K562 (cell line): Measurements from ENCODE around the gene LRRK1. TPM values are rescaled to one million over a fixed set of nuclear protein-coding genes. Genes with fewer than 3 reads are reported as not detected.

Experiments
- ATAC-seq: fragments of 200-7000 bp; cut with Tn5 transposase; 3 replicates; pipeline ENCODE4 v1.9.1; 2020; ENCODE audit warnings: moderate library complexity
- BruUV-seq: library from RNA; stranded (reverse); fragments of 400-500 nt; replicated peaks from 2 replicates; lab custom pipeline; 2021; lab: Mats Ljungman, UMichigan
- CTCF ChIA-PET: fragments of 300-600 bp; formaldehyde crosslinking; extraction: SDS; loops from one replicate; lab custom pipeline; 2021; ENCODE audit warnings: low intra/inter-chr PET ratio; lab: Yijun Ruan, JAX
- POLR2A ChIA-PET: fragments of 300-600, 350-650 bp; sonication (Branson Sonifier 250); formaldehyde crosslinking; extraction: SDS; loops from one replicate; lab custom pipeline; 2021; ENCODE audit warnings: antibody characterized with exemption, inconsistent platforms; lab: Yijun Ruan, JAX
- DNase-seq, 4 experiments: peaks; one replicate each; pipeline versions ENCODE4 v3.0.0 to v3.0.0-alpha.2; 2011 to 2018; ENCODE audit warnings: low spot score in 3 of 4, mixed read lengths in 3 of 4; ENCODE audit errors: extremely low read depth in 1 of 4
- FAIRE-seq: peaks from 2 replicates; lab custom pipeline; 2011; peaks lifted over from hg19 to GRCh38; lab: Jason Lieb, UNC
- H2AFZ ChIP-seq: 2 replicates; pipeline ENCODE4 v1.6.0; 2011; ENCODE audit warnings: low read depth, low read length, control low read depth, inconsistent platforms
- H3K27ac ChIP-seq: fragments of 200-600 bp; 3 replicates; pipeline ENCODE4 v1.8.0; 2011; ENCODE audit warnings: low read depth, mild to moderate bottlenecking, control low read depth, inconsistent platforms, low read length, moderate library complexity, mixed read lengths; ENCODE audit errors: extremely low read depth
- H3K27me3 ChIP-seq, 2 experiments: fragments of 300-600 bp in 1 of 2; 2 replicates in 1 of 2; 3 replicates in 1 of 2; pipeline versions ENCODE4 v1.6.0 to v1.8.0; 2011; ENCODE audit warnings: inconsistent platforms in 2 of 2, low read length in 2 of 2, mild to moderate bottlenecking in 1 of 2, mixed read lengths in 1 of 2, moderate library complexity in 1 of 2; ENCODE audit not compliant: control insufficient read depth in 2 of 2, insufficient read depth in 2 of 2
- H3K36me3 ChIP-seq: fragments of 300-600 bp; 3 replicates; pipeline ENCODE4 v1.8.0; 2011; ENCODE audit warnings: mild to moderate bottlenecking, low read length, inconsistent platforms; ENCODE audit not compliant: control insufficient read depth, insufficient read depth
- H3K4me1 ChIP-seq, 2 experiments: fragments of 200-600 bp in 1 of 2; replicated peaks in 1 of 2; 2 replicates in 1 of 2; 3 replicates in 1 of 2; pipeline versions ENCODE4 v1.5.1 to v1.8.0; 2011; ENCODE audit warnings: inconsistent platforms in 2 of 2, low read length in 2 of 2, mild to moderate bottlenecking in 1 of 2, mixed read lengths in 1 of 2, moderate library complexity in 1 of 2; ENCODE audit not compliant: control insufficient read depth in 2 of 2, insufficient read depth in 2 of 2
- H3K4me2 ChIP-seq: 2 replicates; pipeline ENCODE4 v1.6.1; 2011; ENCODE audit warnings: low read length, control low read depth, inconsistent platforms, mixed read lengths; ENCODE audit not compliant: insufficient read depth
- H3K4me3 ChIP-seq: fragments of 200-600 bp; sonication (generic), shearing (Covaris generic); 2 replicates; pipeline ENCODE4 v1.5.1; 2016; ENCODE audit warnings: control low read depth, inconsistent platforms
- H3K79me2 ChIP-seq: fragments of 200-600 bp; 3 replicates; pipeline ENCODE4 v1.8.0; 2011; ENCODE audit warnings: low read length, inconsistent platforms; ENCODE audit not compliant: control insufficient read depth, insufficient read depth
- H3K9ac ChIP-seq, 2 experiments: 2 replicates each; pipeline versions ENCODE4 v1.6.0 to v1.6.1; 2011; ENCODE audit warnings: low read depth in 2 of 2, low read length in 2 of 2, control low read depth in 1 of 2, inconsistent platforms in 1 of 2, mild to moderate bottlenecking in 1 of 2, mixed read lengths in 1 of 2; ENCODE audit not compliant: insufficient read depth in 1 of 2
- H3K9me1 ChIP-seq: one replicate; pipeline ENCODE4 v1.6.0; 2011; ENCODE audit warnings: inconsistent platforms, mild to moderate bottlenecking, low read length, moderate library complexity; ENCODE audit not compliant: control insufficient read depth, insufficient read depth
- H3K9me3 ChIP-seq: replicated peaks from 2 replicates; pipeline ENCODE4 v1.5.1; 2011; ENCODE audit warnings: low read depth, low read length, inconsistent platforms; ENCODE audit not compliant: control insufficient read depth, insufficient read depth
- H4K20me1 ChIP-seq: replicated peaks from 2 replicates; pipeline ENCODE4 v1.6.1; 2011; ENCODE audit warnings: low read length, inconsistent platforms, mixed read lengths; ENCODE audit not compliant: control insufficient read depth, insufficient read depth
- HNRNPK ChIP-seq: fragments of 200-400 bp; formaldehyde crosslinking; IDR thresholded peaks from one replicate; pipeline ENCODE4 v1.6.1; 2018; ENCODE audit warnings: mild to moderate bottlenecking, low read depth, low read length; ENCODE audit not compliant: poor library complexity, severe bottlenecking
- IRF2 ChIP-seq: sonication (generic); formaldehyde crosslinking; IDR thresholded peaks from 2 replicates; pipeline ENCODE4 v1.8.1; 2022; ENCODE audit warnings: mild to moderate bottlenecking, missing genetic modification reagents
- KDM1A ChIP-seq, 2 experiments: fragments of 450-650 bp; IDR thresholded peaks; 2 replicates each; pipeline ENCODE4 v1.6.1; 2016; ENCODE audit warnings: mild to moderate bottlenecking in 2 of 2
- MCM7 ChIP-seq, 2 experiments: fragments of 450-650 bp; IDR thresholded peaks; 2 replicates each; pipeline ENCODE4 v1.6.1; 2016 to 2018
- MTA3 ChIP-seq: fragments of 450-650 bp; formaldehyde crosslinking; IDR thresholded peaks from 2 replicates; pipeline ENCODE4 v1.6.1; 2017; ENCODE audit warnings: mild to moderate bottlenecking, borderline replicate concordance
- RBM39 ChIP-seq: fragments of 200-400 bp; formaldehyde crosslinking; optimal IDR thresholded peaks from 2 replicates; pipeline ENCODE3; 2018; ENCODE audit warnings: low read depth, low read length
- RFX7 ChIP-seq: fragments of 250-450 bp; sonication (Bioruptor Pico); IDR thresholded peaks from 2 replicates; pipeline ENCODE4 v1.5.1; 2021; ENCODE audit warnings: mild to moderate bottlenecking
- SMARCE1 ChIP-seq: fragments of 450-650 bp; IDR thresholded peaks from 2 replicates; pipeline ENCODE4 v1.7.1; 2016; ENCODE audit warnings: mild to moderate bottlenecking
- SREBF2 ChIP-seq: sonication (generic); formaldehyde crosslinking; IDR thresholded peaks from 2 replicates; pipeline ENCODE4 v1.4.0; 2020; ENCODE audit warnings: mild to moderate bottlenecking, missing genetic modification reagents
- TBP ChIP-seq: optimal IDR thresholded peaks from 2 replicates; pipeline ENCODE3; 2011; ENCODE audit warnings: low read depth, low read length, improper control_type of control experiment
- ZNF184 ChIP-seq: sonication (generic); formaldehyde crosslinking; IDR thresholded peaks from 2 replicates; pipeline ENCODE4 v1.5.0; 2020; ENCODE audit warnings: missing genetic modification reagents
- ZNF583 ChIP-seq: fragments of 250-450 bp; sonication (Bioruptor Pico); IDR thresholded peaks from 2 replicates; pipeline ENCODE4 v1.4.0; 2020
- ZNF586 ChIP-seq: fragments of 450-650 bp; formaldehyde crosslinking; conservative IDR thresholded peaks from 2 replicates; pipeline ENCODE4 v1.4.0; 2020; ENCODE audit warnings: mild to moderate bottlenecking, moderate library complexity
- WGBS: fragments of 100-300 bp; shearing (Covaris generic); methylation state at CpG from one replicate; pipeline ENCODE4 v1.1.6; 2016; ENCODE audit warnings: low coverage, mixed read lengths; ENCODE audit not compliant: insufficient coverage; ENCODE audit errors: missing lambda C conversion rate; 5-methylcytosine and 5-hydroxymethylcytosine counted together
- in situ Hi-C: fragments of 300-500 bp; cut with MboI; formaldehyde crosslinking; loops from 4 replicates; pipeline ENCODE4 v1.15.0; 2018; ENCODE audit warnings: inconsistent platforms, mixed read lengths
- intact Hi-C: fragments of 100-400 bp; cut with micrococcal nuclease; formaldehyde crosslinking; loops from 2 replicates; pipeline ENCODE4 v1.14.2; 2022
- polyA plus RNA-seq, 8 experiments: library from polyadenylated mRNA; depleted of rRNA in 4 of 8; stranded (reverse) in 5 of 8; unstranded in 3 of 8; fragments of >200 nt; fragmentation: Nextera tagmentation in 2 of 8; fragmentation: Illumina TruSeq in 1 of 8; extraction: Ambion mirVana in 2 of 8; extraction: Trizol in 1 of 8; gene quantifications; 2 replicates each; pipeline versions ENCODE4 v1.2.1 to v1.2.3, GENCODE V29; 2011 to 2014; ENCODE audit warnings: inconsistent platforms in 1 of 8, missing spikeins in 1 of 8
- total RNA-seq, 7 experiments: library from RNA; depleted of rRNA in 6 of 7; stranded (reverse); fragments of >200 nt in 6 of 7; fragmentation: Illumina TruSeq in 2 of 7; extraction: Trizol in 2 of 7; gene quantifications; 2 replicates each; pipeline versions ENCODE4 v1.2.1 to v1.2.3, GENCODE V29; 2011 to 2021; ENCODE audit warnings: low replicate concordance in 1 of 7
- TF ChIP-seq, protein P1 (sequence below): sonication (generic); formaldehyde crosslinking; IDR thresholded peaks from 2 replicates; pipeline ENCODE4 v1.8.1; 2023; ENCODE audit warnings: mild to moderate bottlenecking, missing genetic modification reagents, moderate library complexity
- TF ChIP-seq, protein P2 (sequence below): fragments of 450-650 bp; IDR thresholded peaks from 2 replicates; pipeline ENCODE4 v1.6.1; 2016; ENCODE audit warnings: borderline replicate concordance

Gene LRRK1
- total and polyA plus RNA-seq, 9 of the 15 experiments (the other 6 are each of a cell fraction or from before 2014, with no cell fraction given) = 0.01 to 1.5 (median 0.11) TPM

DNA sequence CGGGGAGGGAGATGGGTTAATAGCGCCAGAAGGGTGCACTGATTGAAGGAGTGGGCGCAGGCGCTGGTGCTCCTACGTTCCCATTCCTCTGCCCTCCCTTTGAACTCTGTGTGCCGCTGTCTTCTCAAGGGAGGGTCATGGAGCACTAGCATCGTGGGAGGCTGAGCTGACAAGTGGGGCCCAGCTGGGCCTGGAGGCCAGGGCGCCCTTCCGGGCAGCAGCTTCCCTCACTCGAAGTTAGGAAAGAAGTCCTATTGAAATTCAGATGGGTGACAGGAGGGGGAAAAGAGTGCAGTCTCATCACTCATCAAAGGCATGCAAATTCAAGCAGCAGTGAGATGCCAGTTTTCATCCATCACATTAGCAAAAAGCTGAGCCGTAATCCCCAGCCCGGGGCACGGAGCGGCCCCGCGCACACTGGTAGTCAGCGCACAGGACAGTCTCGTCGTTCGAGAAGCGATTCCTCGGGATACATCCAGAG is 128.2 kb downstream of the LRRK1 start:
- H4K20me1 ChIP-seq = peaks cover 6% of the 10 kb centered on the region; the same call in 1 of the 2 replicates
- H3K27me3 ChIP-seq = peaks cover 67 to 93% of the 10 kb centered on the region in 2 experiments
- DNase-seq (no peak), ATAC-seq (no peak), FAIRE-seq (no peak)
- WGBS = 23% methylated on average over 22 of the region's 22 CpGs
- H3K36me3 ChIP-seq = no peaks in the 10 kb centered on the region
- ChIA-PET CTCF (no interaction called here), POLR2A (no interaction called here)
- no peaks in the 10 kb centered on the region for H3K79me2 ChIP-seq
- H3K4me2 ChIP-seq = no peak overlapping the region
- no peak overlapping the region for H2AFZ ChIP-seq
- intact Hi-C loops (no loop called here), in situ Hi-C loops (no loop called here)
- H3K27ac ChIP-seq = no peak overlapping the region
- H3K9me3 ChIP-seq = no peaks in the 10 kb centered on the region
- no peak for TF ChIP-seq ZNF583 (CRISPR knock-in tag)
- TF ChIP-seq IRF2 (CRISPR knock-in tag) = no peak
- no peak for TF ChIP-seq MCM7 (IDR thresholded peaks at IDR 0.05)
- TF ChIP-seq MTA3 = no peak
- no peak for TF ChIP-seq HNRNPK
- no peak for TF ChIP-seq TBP
- TF ChIP-seq, protein P1, sequence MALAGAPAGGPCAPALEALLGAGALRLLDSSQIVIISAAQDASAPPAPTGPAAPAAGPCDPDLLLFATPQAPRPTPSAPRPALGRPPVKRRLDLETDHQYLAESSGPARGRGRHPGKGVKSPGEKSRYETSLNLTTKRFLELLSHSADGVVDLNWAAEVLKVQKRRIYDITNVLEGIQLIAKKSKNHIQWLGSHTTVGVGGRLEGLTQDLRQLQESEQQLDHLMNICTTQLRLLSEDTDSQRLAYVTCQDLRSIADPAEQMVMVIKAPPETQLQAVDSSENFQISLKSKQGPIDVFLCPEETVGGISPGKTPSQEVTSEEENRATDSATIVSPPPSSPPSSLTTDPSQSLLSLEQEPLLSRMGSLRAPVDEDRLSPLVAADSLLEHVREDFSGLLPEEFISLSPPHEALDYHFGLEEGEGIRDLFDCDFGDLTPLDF (CRISPR knock-in tag) = no peak
- no peak for TF ChIP-seq SMARCE1
- TF ChIP-seq, protein P2, sequence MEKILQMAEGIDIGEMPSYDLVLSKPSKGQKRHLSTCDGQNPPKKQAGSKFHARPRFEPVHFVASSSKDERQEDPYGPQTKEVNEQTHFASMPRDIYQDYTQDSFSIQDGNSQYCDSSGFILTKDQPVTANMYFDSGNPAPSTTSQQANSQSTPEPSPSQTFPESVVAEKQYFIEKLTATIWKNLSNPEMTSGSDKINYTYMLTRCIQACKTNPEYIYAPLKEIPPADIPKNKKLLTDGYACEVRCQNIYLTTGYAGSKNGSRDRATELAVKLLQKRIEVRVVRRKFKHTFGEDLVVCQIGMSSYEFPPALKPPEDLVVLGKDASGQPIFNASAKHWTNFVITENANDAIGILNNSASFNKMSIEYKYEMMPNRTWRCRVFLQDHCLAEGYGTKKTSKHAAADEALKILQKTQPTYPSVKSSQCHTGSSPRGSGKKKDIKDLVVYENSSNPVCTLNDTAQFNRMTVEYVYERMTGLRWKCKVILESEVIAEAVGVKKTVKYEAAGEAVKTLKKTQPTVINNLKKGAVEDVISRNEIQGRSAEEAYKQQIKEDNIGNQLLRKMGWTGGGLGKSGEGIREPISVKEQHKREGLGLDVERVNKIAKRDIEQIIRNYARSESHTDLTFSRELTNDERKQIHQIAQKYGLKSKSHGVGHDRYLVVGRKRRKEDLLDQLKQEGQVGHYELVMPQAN = no peak
- TF ChIP-seq KDM1A (IDR thresholded peaks at IDR 0.05) = no peak
- TF ChIP-seq ZNF586 (CRISPR knock-in tag) = no peak
- TF ChIP-seq RBM39 = no peak
- TF ChIP-seq SREBF2 (CRISPR knock-in tag) = no peak
- TF ChIP-seq RFX7 (CRISPR knock-in tag) = no peak
- TF ChIP-seq ZNF184 (CRISPR knock-in tag) = no peak
- H3K4me1 ChIP-seq = peaks cover 0 to 6% of the 10 kb centered on the region in 2 experiments; a peak in 1 of 5 replicates
- no TSS peak for BruUV-seq
- no peak overlapping the region for H3K4me3 ChIP-seq
- peaks cover 4% of the 10 kb centered on the region for H3K9me1 ChIP-seq
- no peak overlapping the region for H3K9ac ChIP-seq
